22Rv1 (cell line): Measurements from ENCODE around the gene OR1M1.

Experiments used
- CTCF ChIP-seq: fragments of 450-650 bp; IDR thresholded peaks from 2 replicates; pipeline ENCODE4 v1.5.1; 2017; ENCODE audit warnings: mild to moderate bottlenecking
- ZFX ChIP-seq: fragments of 450-650 bp; IDR thresholded peaks from 2 replicates; pipeline ENCODE4 v1.6.1; 2017; ENCODE audit warnings: antibody characterized with exemption, borderline replicate concordance

GRCh38 chr19:9115307-9115813 lies 28.5 kb downstream of the OR1M1 start, which contains the start of gene OR7G1:
- TF ChIP-seq CTCF (no peak), ZFX (no peak)
